Panc1 (cell line): Measurements from ENCODE around the gene CCDC177. TPM values are rescaled to one million over a fixed set of nuclear protein-coding genes. Genes with fewer than 3 reads are reported as not detected.
A peak's percentile ranks its signal among the peaks of the same experiment; 100 is the strongest.

Experiments
- ATAC-seq: fragments of 200-7000 bp; cut with Tn5 transposase; 2 replicates; pipeline ENCODE4 v1.9.1; 2020; ENCODE audit warnings: mild to moderate bottlenecking, moderate library complexity
- Bru-seq: library from RNA; stranded (reverse); fragments of 400-500 nt; gene quantifications from one replicate; lab custom pipeline; 2021; lab: Mats Ljungman, UMichigan
- BruChase-seq, 2 experiments: library from RNA; stranded (reverse); fragments of 400-500 nt; gene quantifications; one replicate each; lab custom pipeline; 2021; lab: Mats Ljungman, UMichigan
- BruUV-seq: library from RNA; stranded (reverse); fragments of 400-500 nt; replicated peaks from 2 replicates; lab custom pipeline; 2021; lab: Mats Ljungman, UMichigan
- CTCF ChIA-PET: fragments of 300-600 bp; sonication (Branson Sonifier 250); formaldehyde crosslinking; loops from one replicate; lab custom pipeline; 2022; ENCODE audit warnings: antibody characterized with exemption; lab: Charles Lee
- POLR2A ChIA-PET: fragments of 300-600 bp; sonication (Branson Sonifier 250); formaldehyde crosslinking; loops from one replicate; lab custom pipeline; 2022; ENCODE audit warnings: antibody characterized with exemption; lab: Charles Lee
- DNase-seq: peaks from one replicate; pipeline ENCODE4 v3.0.0-alpha.2; 2010; ENCODE audit warnings: low read depth, low spot score
- H3K27ac ChIP-seq: 2 replicates; pipeline ENCODE4 v1.5.1; 2011; ENCODE audit warnings: mild to moderate bottlenecking, low read length, inconsistent platforms
- H3K27me3 ChIP-seq: fragments of 200-500 bp; sonication (Bioruptor generic); 2 replicates; pipeline ENCODE4 v1.6.0; 2014; ENCODE audit warnings: low read length, inconsistent platforms; ENCODE audit not compliant: control insufficient read depth, insufficient read depth
- H3K36me3 ChIP-seq: fragments of 200-500 bp; sonication (Bioruptor generic); 2 replicates; pipeline ENCODE4 v1.5.1; 2014; ENCODE audit warnings: inconsistent platforms, mild to moderate bottlenecking, low read length, moderate library complexity; ENCODE audit not compliant: control insufficient read depth, insufficient read depth
- H3K4me1 ChIP-seq: 2 replicates; pipeline ENCODE4 v1.5.1; 2011; ENCODE audit warnings: inconsistent platforms, mild to moderate bottlenecking, low read length, moderate library complexity; ENCODE audit not compliant: control insufficient read depth, insufficient read depth
- H3K4me3 ChIP-seq, 2 experiments: 2 replicates each; pipeline ENCODE4 v1.5.1; 2011 to 2012; ENCODE audit warnings: low read depth in 2 of 2, low read length in 2 of 2, mild to moderate bottlenecking in 2 of 2, inconsistent platforms in 1 of 2, moderate library complexity in 1 of 2
- H3K9me3 ChIP-seq: fragments of 200-500 bp; sonication (Bioruptor generic); 2 replicates; pipeline ENCODE4 v1.5.1; 2014; ENCODE audit warnings: low read depth, mild to moderate bottlenecking, inconsistent platforms, low read length, moderate library complexity; ENCODE audit not compliant: control insufficient read depth, insufficient read depth
- CTCF ChIP-seq: fragments of 450-650 bp; IDR thresholded peaks from 2 replicates; pipeline ENCODE4 v1.5.1; 2017; ENCODE audit warnings: mild to moderate bottlenecking
- POLR2AphosphoS5 ChIP-seq: IDR thresholded peaks from 2 replicates; pipeline ENCODE4 v1.6.1; 2012; ENCODE audit warnings: mild to moderate bottlenecking, low read depth, low read length, moderate library complexity
- REST ChIP-seq, 2 experiments: IDR thresholded peaks; 2 replicates each; pipeline ENCODE4 v1.6.1; 2011 to 2012; ENCODE audit warnings: low read depth in 2 of 2, control low read depth in 1 of 2, low read length in 1 of 2, mild to moderate bottlenecking in 1 of 2, moderate library complexity in 1 of 2; ENCODE audit not compliant: insufficient read depth in 1 of 2
- SIN3A ChIP-seq: IDR thresholded peaks from 2 replicates; pipeline ENCODE4 v1.6.1; 2012; ENCODE audit warnings: low read depth, mild to moderate bottlenecking, low read length, moderate library complexity, borderline replicate concordance; ENCODE audit not compliant: insufficient read depth
- TCF7L2 ChIP-seq: IDR thresholded peaks from 2 replicates; pipeline ENCODE4 v1.6.1; 2011; ENCODE audit warnings: mild to moderate bottlenecking, low read depth, low read length, inconsistent platforms
- in situ Hi-C: cut with HindIII; loops from 2 replicates; pipeline ENCODE4 v1.10.0; 2016; ENCODE audit warnings: low sequenced_read_pairs, low pct_unique_long_range_greater_than_20kb
- intact Hi-C: fragments of 100-400 bp; cut with micrococcal nuclease; formaldehyde crosslinking; loops from one replicate; pipeline ENCODE4 v1.10.0; 2022; ENCODE audit not compliant: unreplicated experiment
- long read RNA-seq: library from polyadenylated mRNA; unstranded; transcript quantifications from one replicate; pipeline ENCODE4 v2.0.0, GENCODE V29; 2021; ENCODE audit not compliant: unreplicated experiment
- polyA plus RNA-seq: library from polyadenylated mRNA; unstranded; fragments of >200 nt; gene quantifications from one replicate; pipeline ENCODE4 v1.2.1, GENCODE V29; 2012; ENCODE audit warnings: missing spikeins; ENCODE audit not compliant: insufficient read length
- total RNA-seq: library from RNA; stranded (reverse); gene quantifications from one replicate; pipeline ENCODE4 v1.2.1, GENCODE V29; 2021; ENCODE audit not compliant: unreplicated experiment

The CCDC177 gene
- total RNA-seq, result not detected
- polyA plus RNA-seq, result not detected
- Bru-seq, nascent RNA, result not detected
- not detected for BruChase-seq, experiment 1, labeled RNA remaining after a 2-hour chase
- not detected for BruChase-seq, experiment 2, labeled RNA remaining after a 6-hour chase
- long read RNA-seq, result 0 reads

- peak; percentile 15 for DNase-seq
- POLR2A ChIA-PET, result no interaction called here
- in situ Hi-C loops, result no loop called here
- CTCF ChIA-PET, result interaction anchor here (0.6 to 1.0 kb wide), 6 partner anchors 30 to 1678 kb away, joined by 3 to 6 read pairs (median 3); partner anchors contain the start of gene SUSD6
- no TSS peak for BruUV-seq
- H3K4me3 ChIP-seq, result peak within 1 kb of the TSS; percentile 24 to 34
- H3K4me1 ChIP-seq, result no peaks in the 10 kb centered on the region
- peak; percentile 79 for ATAC-seq
- H3K27ac ChIP-seq, result no peak within 1 kb of the TSS
- H3K27me3 ChIP-seq, result peaks cover 2% of the 10 kb centered on the region; the same call in 1 of the 2 replicates
- H3K9me3 ChIP-seq, result no peaks in the 10 kb centered on the region
- intact Hi-C loops, result loop anchor here (5.0 kb wide), 1 partner anchor 37 kb away; no protein-coding TSS in a partner anchor
- TF ChIP-seq SIN3A, result no peak
- no peak for TF ChIP-seq REST (IDR thresholded peaks at IDR 0.05; ENCODE audit: insufficient read depth in 1 of 2, low read depth in 2 of 2, low read length in 1 of 2)
- peak; percentile 88 for TF ChIP-seq CTCF
- no peaks in the 10 kb centered on the region for H3K36me3 ChIP-seq
These were observed at the start of gene CCDC177 for GRCh38 chr14:69574263-69574953. Gene CCDC177, minus strand, starts transcription at chr14:69574871. Its CDS starts 1,249 bp downstream, at chr14:69573622.

GRCh38 chr14:69624136-69624535 is 49.5 kb upstream of the CCDC177 start:
- Histone ChIP-seq H3K36me3 (no peaks in the 10 kb centered on the region), H3K27me3 (no peaks in the 10 kb centered on the region), H3K4me3 (no peak overlapping the region), H3K4me1 (no peaks in the 10 kb centered on the region), H3K27ac (no peak overlapping the region), H3K9me3 (no peaks in the 10 kb centered on the region)
- intact Hi-C loops (no loop called here), in situ Hi-C loops (no loop called here)
- CTCF ChIA-PET, result no interaction called here
- POLR2A ChIA-PET, result interaction anchor here (0.7 kb wide), 1 partner anchor 998 kb away, joined by 16 read pairs; no protein-coding TSS in a partner anchor
- BruUV-seq, result no TSS peak
- no peak for DNase-seq
- no peak for ATAC-seq
- no peak for TF ChIP-seq SIN3A
- no peak for TF ChIP-seq POLR2AphosphoS5
- TF ChIP-seq REST (IDR thresholded peaks at IDR 0.05; ENCODE audit: insufficient read depth in 1 of 2, low read depth in 2 of 2, low read length in 1 of 2), result no peak
- no peak for TF ChIP-seq TCF7L2
- no peak for TF ChIP-seq CTCF
